Measurements from ENCODE around the gene TRAPPC12. TPM values are rescaled to one million over a fixed set of nuclear protein-coding genes. Genes with fewer than 3 reads are reported as not detected.

Gene TRAPPC12
- total and polyA plus RNA-seq, 2 experiments from 2014 or later = 77.2 to 103 TPM

GRCh38 chr2:3418766-3419404 lies 39.4 kb downstream of the TRAPPC12 start:
- H3K4me3 ChIP-seq = no peak overlapping the region
- peaks cover 14% of the 10 kb centered on the region for H3K4me1 ChIP-seq (ENCODE audit: low read depth)
- no peak for DNase-seq (ENCODE audit: low read depth in 1 of 2, low spot score in 1 of 2)
- no peaks in the 10 kb centered on the region for H3K27me3 ChIP-seq
- TF ChIP-seq CTCF (IDR thresholded peaks at IDR 0.05; ENCODE audit: low read depth, low read length) = no peak
- no peaks in the 10 kb centered on the region for H3K9me3 ChIP-seq (ENCODE audit: low read depth)
- H3K27ac ChIP-seq = no peak overlapping the region
- no peaks in the 10 kb centered on the region for H3K36me3 ChIP-seq

GRCh38 chr2:3420076-3420768 lies 40.7 kb downstream of the TRAPPC12 start:
- Histone ChIP-seq H3K4me3 (no peak overlapping the region), H3K4me1 (ENCODE audit: low read depth) (peaks cover 14% of the 10 kb centered on the region), H3K27ac (peak overlapping the region; percentile 79), H3K27me3 (no peaks in the 10 kb centered on the region), H3K9me3 (ENCODE audit: low read depth) (no peaks in the 10 kb centered on the region), H3K36me3 (peaks cover 9% of the 10 kb centered on the region)
- no peak for DNase-seq (ENCODE audit: low read depth in 1 of 2, low spot score in 1 of 2)
- no peak for TF ChIP-seq CTCF (IDR thresholded peaks at IDR 0.05; ENCODE audit: low read depth, low read length)

- H3K4me1 ChIP-seq (ENCODE audit: low read depth) = peaks cover 14% of the 10 kb centered on the region
- no peak for TF ChIP-seq CTCF (IDR thresholded peaks at IDR 0.05; ENCODE audit: low read depth, low read length)
- peak in 1 of 2 donors; percentile 41 for DNase-seq (ENCODE audit: low read depth in 1 of 2, low spot score in 1 of 2)
- H3K27me3 ChIP-seq = no peaks in the 10 kb centered on the region
- peak overlapping the region; percentile 79 for H3K27ac ChIP-seq
- no peaks in the 10 kb centered on the region for H3K9me3 ChIP-seq (ENCODE audit: low read depth)
- H3K4me3 ChIP-seq = no peak overlapping the region
- H3K36me3 ChIP-seq = peaks cover 15% of the 10 kb centered on the region
These were observed 41.4 kb downstream of the TRAPPC12 start for GRCh38 chr2:3420769-3421397.

GRCh38 chr2:3421580-3421979 lies 42.1 kb downstream of the TRAPPC12 start:
- H3K27ac ChIP-seq = peak overlapping the region; percentile 79
- H3K36me3 ChIP-seq = peaks cover 15% of the 10 kb centered on the region
- no peak for TF ChIP-seq CTCF (IDR thresholded peaks at IDR 0.05; ENCODE audit: low read depth, low read length)
- H3K4me3 ChIP-seq = no peak overlapping the region
- no peak for DNase-seq (ENCODE audit: low read depth in 1 of 2, low spot score in 1 of 2)
- H3K27me3 ChIP-seq = no peaks in the 10 kb centered on the region
- no peaks in the 10 kb centered on the region for H3K9me3 ChIP-seq (ENCODE audit: low read depth)
- peaks cover 14% of the 10 kb centered on the region for H3K4me1 ChIP-seq (ENCODE audit: low read depth)

- TF ChIP-seq CTCF (IDR thresholded peaks at IDR 0.05; ENCODE audit: low read depth, low read length) = no peak
- Histone ChIP-seq H3K4me3 (no peak overlapping the region), H3K27ac (no peak overlapping the region), H3K36me3 (peaks cover 17% of the 10 kb centered on the region), H3K27me3 (no peaks in the 10 kb centered on the region), H3K4me1 (ENCODE audit: low read depth) (peaks cover 14% of the 10 kb centered on the region), H3K9me3 (ENCODE audit: low read depth) (no peaks in the 10 kb centered on the region)
- DNase-seq (ENCODE audit: low read depth in 1 of 2, low spot score in 1 of 2) = no peak
These were observed 42.8 kb downstream of the TRAPPC12 start for GRCh38 chr2:3422161-3422779.
